SK-N-MC (cell line): ENCODE data around the gene ASTN2.

Experiments
- EZH2 ChIP-seq: fragments of 200-600 bp; sonication (generic); IDR thresholded peaks from one replicate; pipeline ENCODE4 v1.6.1; 2017; ENCODE audit warnings: antibody characterized with exemption
- FOXP2 ChIP-seq: optimal IDR thresholded peaks from 2 replicates; pipeline ENCODE3; 2011; ENCODE audit warnings: mild to moderate bottlenecking, moderate library complexity; ENCODE audit not compliant: insufficient read depth; ENCODE audit errors: extremely low read length, control extremely low read depth

DNA sequence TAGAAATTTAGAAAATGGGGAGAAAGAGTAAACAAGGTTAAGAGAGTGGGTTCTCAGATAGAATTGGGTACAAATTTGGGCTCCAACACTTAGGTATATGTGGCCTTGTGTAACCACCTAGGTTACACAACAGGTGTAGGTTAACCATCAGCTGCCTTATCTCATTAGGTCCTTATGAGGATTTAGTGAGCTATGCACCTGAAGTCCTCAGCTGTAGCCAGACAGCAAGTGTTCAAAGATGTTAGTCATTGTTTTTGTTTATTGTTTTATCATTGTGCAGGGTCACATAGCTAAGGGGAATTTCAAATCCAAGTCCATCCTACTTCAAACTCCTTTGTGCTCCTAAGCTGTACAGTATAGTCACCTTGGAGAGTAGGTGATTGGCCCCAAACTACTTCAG is 728.7 kb downstream of the ASTN2 start:
- TF ChIP-seq FOXP2 = no peak
- no peak for TF ChIP-seq EZH2
